A172 (cell line): Measurements from ENCODE around the gene PSMD1. TPM values are rescaled to one million over a fixed set of nuclear protein-coding genes. Genes with fewer than 3 reads are reported as not detected.
"Not testable (repeated sequence)": the region's sequence is repeated elsewhere in the genome, so short reads cannot be mapped to it uniquely, and the experiment has no call there.

ENCODE experiments used
- DNase-seq: peaks from one replicate; pipeline ENCODE4 v3.0.0-alpha.2; 2015; ENCODE audit warnings: low spot score
- total RNA-seq: library from RNA; depleted of rRNA; stranded (reverse); fragments of >200 nt; shearing (Covaris generic); gene quantifications from 2 replicates; pipeline ENCODE4 v1.2.3, GENCODE V29; 2014

Gene PSMD1
- total RNA-seq, 1 experiment from 2014 or later = 259 TPM

GRCh38 chr2:231185050-231185725 is 128.5 kb downstream of the PSMD1 start:
- DNase-seq = no peak

GRCh38 chr2:231185886-231186285 is 129.2 kb downstream of the PSMD1 start:
- DNase-seq = no peak

DNA sequence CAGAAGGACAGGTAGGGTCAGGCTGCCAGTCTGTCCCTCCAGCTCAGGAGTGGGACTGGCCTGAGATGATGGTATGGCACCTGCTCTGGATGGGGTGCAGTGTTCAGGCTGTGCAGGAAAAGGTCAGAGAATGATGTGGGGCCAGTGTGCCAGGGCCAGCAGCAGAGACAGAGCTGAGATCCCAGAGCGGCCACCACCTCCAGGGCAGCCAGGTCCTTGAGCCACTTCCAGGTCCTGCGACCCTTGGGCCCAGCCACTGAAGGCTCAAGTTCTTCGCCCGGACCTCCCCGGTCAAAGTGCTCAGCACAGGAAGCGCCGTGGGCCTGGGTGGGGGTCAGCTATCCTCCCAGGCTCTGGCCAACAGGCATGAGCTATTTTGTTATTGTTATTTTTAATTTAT is 129.7 kb downstream of the PSMD1 start:
- DNase-seq = no peak

- DNase-seq = peak; percentile 74
Measured at GRCh38 chr2:231187736-231188505, 131.3 kb downstream of the PSMD1 start.

GRCh38 chr2:231188506-231189170 is 132.0 kb downstream of the PSMD1 start:
- no peak for DNase-seq

- DNase-seq = no peak
Measured at GRCh38 chr2:231189171-231189530, 132.5 kb downstream of the PSMD1 start.

GRCh38 chr2:231189571-231190495 is 133.2 kb downstream of the PSMD1 start:
- DNase-seq = peak; percentile 57

DNA sequence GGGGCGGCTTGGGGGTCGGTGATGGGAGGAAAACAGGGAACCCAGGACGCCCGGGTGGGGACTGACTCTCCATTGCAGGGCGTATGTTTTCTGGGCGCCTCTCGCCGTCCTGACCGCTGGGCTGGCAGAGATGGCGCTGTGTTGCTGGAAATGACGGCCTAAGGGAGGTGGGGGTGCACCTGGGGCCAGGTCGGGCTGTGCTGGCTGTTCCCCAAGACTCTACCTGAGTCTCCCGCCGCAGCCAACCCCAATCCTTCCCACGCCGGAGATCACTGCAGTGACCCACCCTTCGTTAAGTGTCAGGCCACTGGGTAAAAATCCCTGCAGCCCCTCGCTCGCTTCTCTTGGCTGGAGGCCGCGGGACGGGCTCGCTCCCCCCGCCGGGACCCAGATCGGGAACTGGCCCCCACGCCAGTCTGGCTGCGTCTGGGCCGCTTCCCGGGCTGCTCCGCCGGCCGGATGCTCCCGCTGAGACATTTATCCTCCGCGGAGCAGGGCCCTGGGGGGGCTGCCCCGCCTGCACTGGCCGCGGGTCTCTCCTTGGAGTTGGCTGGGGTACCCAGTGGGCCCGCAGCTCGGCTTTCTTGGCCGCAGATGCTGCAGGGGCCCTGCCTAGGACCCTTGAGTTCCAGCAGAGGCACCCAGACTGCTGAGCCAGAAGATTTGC is 134.0 kb downstream of the PSMD1 start:
- DNase-seq = no peak

GRCh38 chr2:231191896-231192872 is 135.5 kb downstream of the PSMD1 start:
- peak; percentile 80 for DNase-seq

DNA sequence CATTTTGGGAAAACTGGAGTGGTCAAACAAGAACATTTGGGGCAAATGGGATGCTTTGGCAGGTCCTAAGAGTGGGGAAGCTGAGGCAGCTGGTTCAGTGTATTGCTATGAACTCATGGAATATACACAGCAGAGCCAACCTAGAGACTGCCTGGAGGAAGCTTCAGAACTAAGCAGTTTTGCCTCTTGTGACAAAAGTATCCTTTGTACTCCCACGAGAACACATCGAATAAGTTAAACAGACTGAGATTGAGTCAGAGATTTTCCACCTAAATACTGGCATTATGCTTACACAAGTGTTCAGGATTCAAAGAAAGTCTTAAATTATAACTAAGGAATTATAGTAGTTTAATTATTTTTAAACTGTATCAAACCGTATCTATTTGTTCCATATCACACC is 136.5 kb downstream of the PSMD1 start:
- no peak for DNase-seq

DNA sequence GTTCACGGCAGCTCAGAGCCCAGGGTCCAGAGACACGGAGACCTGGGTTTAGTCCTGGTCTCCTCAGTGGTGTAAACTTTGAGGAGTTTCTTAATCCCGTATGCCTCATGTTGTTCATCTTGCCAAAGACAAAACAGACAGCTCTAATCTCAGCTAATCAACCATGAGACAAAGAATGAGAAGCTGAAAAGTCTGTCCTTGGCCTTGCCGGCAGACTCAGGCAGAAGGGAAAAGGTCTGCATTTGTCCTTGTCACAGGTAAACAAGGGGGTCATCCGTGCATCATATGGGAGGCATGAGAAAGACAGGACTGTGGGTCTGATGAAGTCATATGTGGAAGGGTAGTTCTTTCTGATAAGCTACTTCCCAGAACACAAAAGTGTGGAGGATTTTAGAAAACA is 139.9 kb downstream of the PSMD1 start:
- DNase-seq = no peak

- DNase-seq = not testable (repeated sequence)
Measured at GRCh38 chr2:231197196-231197595, 140.5 kb downstream of the PSMD1 start.

DNA sequence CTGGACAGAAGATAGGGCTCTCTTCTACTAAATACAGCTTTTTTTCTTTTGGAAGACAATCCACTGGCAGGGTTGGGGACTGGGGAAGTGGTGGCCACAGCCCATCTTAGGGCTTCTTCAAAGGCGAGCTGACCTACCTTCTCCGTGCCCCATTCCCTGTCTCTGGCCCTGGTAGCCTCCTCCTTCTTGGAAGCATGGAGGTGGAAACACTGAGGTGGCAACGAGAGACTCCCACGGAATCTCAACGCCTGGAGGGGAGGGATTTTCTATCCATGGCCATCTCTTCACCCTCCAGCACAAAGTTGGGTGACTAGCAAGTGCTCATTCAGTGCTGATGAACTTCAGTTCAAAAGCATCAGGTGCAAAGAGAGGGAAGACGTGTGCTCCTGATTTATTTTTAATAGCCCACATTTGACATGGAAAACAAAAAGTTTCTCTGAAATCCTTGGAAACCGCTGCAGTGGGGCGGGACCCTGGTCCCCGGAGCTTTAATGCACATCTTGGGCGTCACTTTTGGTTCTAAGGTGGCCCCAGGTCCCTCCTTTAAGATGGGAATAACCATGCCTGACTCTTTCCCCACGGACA is 141.1 kb downstream of the PSMD1 start:
- no peak for DNase-seq

DNA sequence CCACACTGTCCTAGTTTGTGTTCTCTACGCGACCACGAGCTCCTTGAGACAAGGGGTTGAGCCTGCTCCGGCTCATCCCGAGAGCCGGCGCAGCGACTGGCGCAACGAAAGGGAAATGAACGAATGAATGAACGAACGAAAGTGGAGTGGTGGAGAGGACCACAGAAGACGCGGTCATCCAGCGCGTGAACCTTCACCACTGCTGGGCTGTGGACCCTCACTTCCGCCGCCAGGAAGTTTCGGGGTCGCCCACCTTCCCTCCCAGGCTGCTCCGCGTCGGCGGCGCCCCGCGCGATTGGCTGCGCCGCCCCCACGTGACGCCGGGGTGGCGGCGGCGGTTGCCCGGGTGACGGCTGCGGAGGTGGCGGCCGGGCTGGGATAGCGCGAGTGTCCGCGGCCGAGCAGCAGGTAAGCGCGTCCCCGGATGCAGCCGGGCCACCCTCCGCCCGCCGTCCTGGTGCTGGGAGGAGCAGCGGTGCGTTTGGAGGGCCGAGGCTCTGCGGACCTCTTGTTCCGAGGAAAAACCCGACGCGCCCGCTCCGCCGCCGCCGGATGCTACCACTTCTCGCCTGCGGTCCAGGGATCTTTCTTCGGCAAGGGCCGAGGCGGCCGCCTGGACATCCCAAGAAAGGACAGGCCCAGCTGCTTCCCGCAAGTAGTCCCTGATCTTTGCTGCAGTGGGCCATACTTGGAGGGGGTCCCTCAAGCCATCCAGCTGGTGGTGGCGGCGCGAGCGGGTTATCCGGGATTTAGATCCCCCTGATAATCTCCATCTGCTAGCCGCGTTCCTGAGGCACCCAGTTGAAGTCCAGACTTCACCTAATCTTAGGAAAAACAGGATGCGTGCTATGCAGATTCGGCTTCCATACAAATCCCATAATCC is 141.9 kb downstream of the PSMD1 start, which contains the start of gene ARMC9:
Gene ARMC9 (plus strand): TSS at position 341 of the 883 bp plus-strand sequence. CDS start 7,608 bp downstream, outside the sequence.
- peak; percentile 50 for DNase-seq

GRCh38 chr2:231199219-231199618 is 142.6 kb downstream of the PSMD1 start:
- peak; percentile 50 for DNase-seq

DNA sequence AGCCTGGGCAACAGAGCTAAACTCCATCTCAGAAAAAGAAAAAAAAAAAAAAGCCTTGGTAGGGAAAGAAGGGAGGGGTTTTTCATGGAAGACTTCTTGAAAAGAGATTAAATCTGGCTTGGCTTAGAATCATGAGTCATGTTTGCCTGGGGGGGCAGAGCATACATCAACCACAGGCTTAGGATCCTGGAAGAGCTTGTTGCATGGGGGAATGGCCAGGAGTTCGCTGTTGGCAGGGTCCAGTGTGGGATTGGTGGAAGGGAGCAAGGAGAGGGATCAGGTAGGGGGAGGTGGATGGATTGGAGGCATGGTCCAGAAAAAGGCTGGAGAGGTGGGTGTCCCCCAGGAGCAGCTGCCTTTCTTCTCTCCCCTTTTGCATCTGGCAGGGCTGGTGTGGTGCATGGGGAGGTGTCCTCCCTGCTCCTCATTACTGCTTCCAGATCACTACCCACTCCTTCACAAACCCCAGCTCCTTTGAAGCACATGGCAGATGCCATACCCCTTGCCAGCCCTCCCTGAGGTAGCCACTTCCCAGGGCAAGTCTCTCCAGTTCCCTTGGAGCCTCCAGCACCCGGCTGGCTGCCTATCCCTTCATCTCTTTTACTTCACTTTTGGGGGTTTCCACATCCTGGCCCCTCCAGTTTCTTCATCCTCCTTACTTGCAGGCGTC is 144.3 kb downstream of the PSMD1 start:
- peak; percentile 77 for DNase-seq

DNA sequence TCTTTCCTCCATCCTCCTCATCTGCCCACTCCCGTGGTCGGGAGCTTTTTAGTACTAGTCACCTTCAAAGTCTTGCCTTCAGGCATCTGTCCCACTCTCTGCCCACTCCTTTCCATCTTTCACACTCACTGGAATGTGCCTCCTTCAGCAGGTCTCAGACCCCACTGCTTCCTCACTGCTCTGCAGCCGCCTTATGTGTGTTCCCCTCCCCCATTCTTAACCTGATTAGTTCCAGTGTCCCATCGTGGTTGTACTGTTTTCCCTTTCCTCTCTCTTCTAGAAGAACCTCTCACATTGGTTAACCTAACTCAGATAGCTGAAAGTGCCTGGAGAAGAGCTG is 144.8 kb downstream of the PSMD1 start:
- no peak for DNase-seq

DNA sequence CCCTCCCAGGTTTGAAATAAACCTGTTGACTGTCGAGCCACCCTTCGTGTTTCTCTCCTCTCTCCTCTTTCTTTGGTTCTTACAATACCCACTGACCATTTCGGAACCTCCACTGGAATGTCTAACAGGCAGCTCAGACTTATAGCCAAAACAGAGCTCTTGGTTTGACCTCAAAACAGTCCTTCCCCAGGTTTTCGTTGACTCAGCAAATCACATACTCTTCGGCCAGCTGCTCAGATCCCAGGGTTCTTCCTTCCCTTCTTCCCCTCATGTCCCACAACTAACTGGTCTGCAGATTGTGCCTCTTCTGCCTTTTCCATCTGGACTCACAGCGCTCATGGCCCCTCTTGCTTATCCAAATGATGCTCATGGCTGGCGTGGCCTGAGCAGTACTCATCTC is 146.4 kb downstream of the PSMD1 start:
- DNase-seq = no peak
